A549 (cell line): Measurements from ENCODE around the gene LARGE1. TPM values are rescaled to one million over a fixed set of nuclear protein-coding genes. Genes with fewer than 3 reads are reported as not detected.

Experiments used
- ATAC-seq, 2 experiments: fragments of 200-7000 bp in 1 of 2; fragments of >200 bp in 1 of 2; cut with Nextera tagmentation in 1 of 2; cut with Tn5 transposase in 1 of 2; 3 replicates each; pipeline versions ENCODE4 v1.8.0 to v1.9.1; 2018 to 2020; ENCODE audit warnings: mild to moderate bottlenecking in 1 of 2, moderate library complexity in 1 of 2
- CTCF ChIA-PET: fragments of 300-600 bp; sonication (Branson Sonifier 250); formaldehyde crosslinking; extraction: SDS; loops from one replicate; lab custom pipeline; 2021; ENCODE audit warnings: antibody characterized with exemption, inconsistent platforms; lab: Yijun Ruan, JAX
- POLR2A ChIA-PET: fragments of 350-600 bp; formaldehyde crosslinking; extraction: SDS; loops from one replicate; lab custom pipeline; 2021; ENCODE audit warnings: antibody characterized with exemption, inconsistent platforms; lab: Yijun Ruan, JAX
- DNase-seq, 2 experiments: peaks; one replicate each; pipeline versions ENCODE4 v3.0.0 to v3.0.0-alpha.2; 2011 to 2016; ENCODE audit warnings: low read depth in 1 of 2, low spot score in 1 of 2
- FAIRE-seq: peaks from 2 replicates; lab custom pipeline; 2011; peaks lifted over from hg19 to GRCh38; lab: Jason Lieb, UNC
- H3K27ac ChIP-seq, 2 experiments: fragments of >200 bp; sonication (Bioruptor Twin); formaldehyde crosslinking; 3 replicates each; pipeline ENCODE4 v1.5.1; 2016 to 2017
- H3K4me1 ChIP-seq: fragments of >200 bp; sonication (Bioruptor Twin); formaldehyde crosslinking; 3 replicates; pipeline ENCODE4 v1.6.1; 2016
- H3K4me2 ChIP-seq: fragments of >200 bp; sonication (Bioruptor Twin); formaldehyde crosslinking; 3 replicates; pipeline ENCODE4 v1.6.1; 2016
- H3K4me3 ChIP-seq: fragments of >200 bp; sonication (Bioruptor Twin); formaldehyde crosslinking; 3 replicates; pipeline ENCODE4 v1.5.1; 2016
- H3K9me3 ChIP-seq: fragments of >200 bp; sonication (Bioruptor Twin); formaldehyde crosslinking; 3 replicates; pipeline ENCODE4 v1.6.1; 2016
- BHLHE40 ChIP-seq: IDR thresholded peaks from 2 replicates; pipeline ENCODE4 v1.6.1; 2012; ENCODE audit warnings: low read depth, low read length, inconsistent platforms
- EHMT2 ChIP-seq: fragments of 200-600 bp; sonication (generic); IDR thresholded peaks from 2 replicates; pipeline ENCODE4 v1.6.1; 2016; ENCODE audit warnings: antibody characterized with exemption, low read depth, mild to moderate bottlenecking, moderate library complexity
- EP300 ChIP-seq, 2 experiments: fragments of >200 bp; sonication (Bioruptor Twin); formaldehyde crosslinking; IDR thresholded peaks; 2 replicates in 1 of 2; 3 replicates in 1 of 2; pipeline ENCODE4 v1.6.1; 2016 to 2017
- FOSB ChIP-seq: fragments of 250-450 bp; sonication (Bioruptor Pico); IDR thresholded peaks from 2 replicates; pipeline ENCODE4 v1.5.0; 2020; ENCODE audit warnings: mild to moderate bottlenecking, moderate library complexity
- HDAC2 ChIP-seq: fragments of 200-600 bp; sonication (generic); IDR thresholded peaks from 2 replicates; pipeline ENCODE4 v1.6.1; 2016
- HOXB13 ChIP-seq: fragments of 250-450 bp; sonication (Bioruptor Pico); IDR thresholded peaks from 2 replicates; pipeline ENCODE4 v1.5.0; 2020; ENCODE audit warnings: low read depth, mild to moderate bottlenecking, moderate library complexity
- JUN ChIP-seq, 2 experiments: fragments of >200 bp; sonication (Bioruptor Twin); formaldehyde crosslinking; IDR thresholded peaks; 2 replicates in 1 of 2; 3 replicates in 1 of 2; pipeline ENCODE4 v1.6.1; 2016 to 2017
- JUNB ChIP-seq: fragments of >200 bp; sonication (Bioruptor Twin); formaldehyde crosslinking; IDR thresholded peaks from 2 replicates; pipeline ENCODE4 v1.6.1; 2016
- KDM5A ChIP-seq: fragments of 200-600 bp; sonication (generic); IDR thresholded peaks from 2 replicates; pipeline ENCODE4 v1.6.1; 2016; ENCODE audit warnings: antibody characterized with exemption, mild to moderate bottlenecking
- MAFK ChIP-seq: fragments of 450-650 bp; IDR thresholded peaks from 2 replicates; pipeline ENCODE4 v1.6.1; 2014; ENCODE audit not compliant: partially characterized antibody
- PHF8 ChIP-seq: fragments of 200-600 bp; sonication (generic); IDR thresholded peaks from 2 replicates; pipeline ENCODE4 v1.6.1; 2016; ENCODE audit warnings: low read depth, mild to moderate bottlenecking, antibody characterized with exemption, moderate library complexity, borderline replicate concordance
- POLR2A ChIP-seq: IDR thresholded peaks from 2 replicates; pipeline ENCODE4 v1.6.1; 2012; ENCODE audit warnings: mild to moderate bottlenecking, low read length
- RAD21 ChIP-seq, 2 experiments: fragments of >200 bp in 1 of 2; sonication (Bioruptor Twin) in 1 of 2; formaldehyde crosslinking in 1 of 2; IDR thresholded peaks in 1 of 2; conservative IDR thresholded peaks in 1 of 2; 2 replicates in 1 of 2; 3 replicates in 1 of 2; pipeline ENCODE4 v1.6.1; 2012 to 2018; ENCODE audit warnings: inconsistent platforms in 1 of 2
- RFX5 ChIP-seq: fragments of 450-650 bp; IDR thresholded peaks from 2 replicates; pipeline ENCODE4 v1.7.1; 2014; ENCODE audit warnings: antibody characterized with exemption, mild to moderate bottlenecking, moderate library complexity
- RNF2 ChIP-seq: fragments of 200-600 bp; sonication (generic); IDR thresholded peaks from 2 replicates; pipeline ENCODE4 v1.6.1; 2016; ENCODE audit warnings: low read depth, mild to moderate bottlenecking, antibody characterized with exemption, moderate library complexity, borderline replicate concordance
- ZFP36 ChIP-seq: fragments of 450-650 bp; IDR thresholded peaks from 2 replicates; pipeline ENCODE4 v1.6.1; 2014; ENCODE audit warnings: borderline replicate concordance; ENCODE audit not compliant: partially characterized antibody
- ZNF302 ChIP-seq: fragments of 250-450 bp; sonication (Bioruptor Pico); IDR thresholded peaks from 2 replicates; pipeline ENCODE4 v1.9.0; 2021; ENCODE audit warnings: inconsistent platforms, mild to moderate bottlenecking, moderate library complexity
- WGBS: methylation state at CpG from one replicate; pipeline ENCODE4 v1.1.6; 2017; ENCODE audit errors: missing lambda C conversion rate; 5-methylcytosine and 5-hydroxymethylcytosine counted together
- polyA plus RNA-seq, 4 experiments: library from polyadenylated mRNA; depleted of rRNA in 3 of 4; stranded (reverse); fragments of >200 nt; fragmentation: RNase III in 1 of 4; extraction: RNeasy Plus Mini Kit Qiagen cat#74134 plus additional on column Dnase treatment in 1 of 4; gene quantifications; 2 replicates in 3 of 4; 3 replicates in 1 of 4; pipeline ENCODE4 v1.2.3, GENCODE V29; 2011 to 2017
- TF ChIP-seq, protein P1 (sequence below): fragments of 200-600 bp; sonication (generic); IDR thresholded peaks from 2 replicates; pipeline ENCODE4 v1.6.1; 2016; ENCODE audit warnings: antibody characterized with exemption, mild to moderate bottlenecking, moderate library complexity
- TF ChIP-seq, protein P2 (sequence below): fragments of >200 bp; sonication (Bioruptor Twin); formaldehyde crosslinking; IDR thresholded peaks from 3 replicates; pipeline ENCODE4 v1.5.1; 2016
- TF ChIP-seq, protein P3 (sequence below): IDR thresholded peaks from 2 replicates; pipeline ENCODE4 v1.6.1; 2012
- TF ChIP-seq, protein P4 (sequence below): fragments of 150-350 bp; IDR thresholded peaks from 2 replicates; pipeline ENCODE4 v1.6.1; 2014; ENCODE audit warnings: low read depth, mild to moderate bottlenecking, low read length

Gene LARGE1
- polyA plus RNA-seq, 2 of the 4 experiments (the other 2 are of a cell fraction), result 2.7 to 5.8 TPM

DNA sequence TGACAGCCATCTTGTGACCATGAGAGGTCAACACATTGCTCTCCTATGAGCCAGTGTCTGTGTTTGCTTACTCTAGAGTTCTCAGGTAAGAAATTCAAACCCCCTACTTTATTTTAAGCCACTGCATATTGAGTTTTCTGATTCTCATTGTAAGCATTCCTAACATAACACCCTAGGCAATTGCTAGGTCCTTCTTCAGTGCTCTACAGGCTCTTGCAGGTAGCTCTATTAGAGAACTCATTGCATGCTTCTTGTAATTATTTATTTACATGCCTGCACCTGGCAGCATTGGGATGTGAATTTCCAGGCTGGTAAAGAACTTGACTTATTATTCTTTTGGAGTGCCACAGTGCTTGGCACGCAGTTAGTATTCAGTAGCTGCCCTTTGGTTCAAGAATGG lies 573.3 kb downstream of the LARGE1 start:
- DNase-seq, result no peak
- 38% methylated on average over 1 of the region's 1 CpG for WGBS
- H3K4me3 ChIP-seq, result no peak overlapping the region
- FAIRE-seq, result no peak
- H3K4me2 ChIP-seq, result no peak overlapping the region
- H3K9me3 ChIP-seq, result no peaks in the 10 kb centered on the region
- no peaks in the 10 kb centered on the region for H3K4me1 ChIP-seq
- ChIA-PET POLR2A (no interaction called here), CTCF (no interaction called here)
- no peak for ATAC-seq
- TF ChIP-seq, protein P1, sequence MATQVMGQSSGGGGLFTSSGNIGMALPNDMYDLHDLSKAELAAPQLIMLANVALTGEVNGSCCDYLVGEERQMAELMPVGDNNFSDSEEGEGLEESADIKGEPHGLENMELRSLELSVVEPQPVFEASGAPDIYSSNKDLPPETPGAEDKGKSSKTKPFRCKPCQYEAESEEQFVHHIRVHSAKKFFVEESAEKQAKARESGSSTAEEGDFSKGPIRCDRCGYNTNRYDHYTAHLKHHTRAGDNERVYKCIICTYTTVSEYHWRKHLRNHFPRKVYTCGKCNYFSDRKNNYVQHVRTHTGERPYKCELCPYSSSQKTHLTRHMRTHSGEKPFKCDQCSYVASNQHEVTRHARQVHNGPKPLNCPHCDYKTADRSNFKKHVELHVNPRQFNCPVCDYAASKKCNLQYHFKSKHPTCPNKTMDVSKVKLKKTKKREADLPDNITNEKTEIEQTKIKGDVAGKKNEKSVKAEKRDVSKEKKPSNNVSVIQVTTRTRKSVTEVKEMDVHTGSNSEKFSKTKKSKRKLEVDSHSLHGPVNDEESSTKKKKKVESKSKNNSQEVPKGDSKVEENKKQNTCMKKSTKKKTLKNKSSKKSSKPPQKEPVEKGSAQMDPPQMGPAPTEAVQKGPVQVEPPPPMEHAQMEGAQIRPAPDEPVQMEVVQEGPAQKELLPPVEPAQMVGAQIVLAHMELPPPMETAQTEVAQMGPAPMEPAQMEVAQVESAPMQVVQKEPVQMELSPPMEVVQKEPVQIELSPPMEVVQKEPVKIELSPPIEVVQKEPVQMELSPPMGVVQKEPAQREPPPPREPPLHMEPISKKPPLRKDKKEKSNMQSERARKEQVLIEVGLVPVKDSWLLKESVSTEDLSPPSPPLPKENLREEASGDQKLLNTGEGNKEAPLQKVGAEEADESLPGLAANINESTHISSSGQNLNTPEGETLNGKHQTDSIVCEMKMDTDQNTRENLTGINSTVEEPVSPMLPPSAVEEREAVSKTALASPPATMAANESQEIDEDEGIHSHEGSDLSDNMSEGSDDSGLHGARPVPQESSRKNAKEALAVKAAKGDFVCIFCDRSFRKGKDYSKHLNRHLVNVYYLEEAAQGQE, result no peak
- TF ChIP-seq, protein P2, sequence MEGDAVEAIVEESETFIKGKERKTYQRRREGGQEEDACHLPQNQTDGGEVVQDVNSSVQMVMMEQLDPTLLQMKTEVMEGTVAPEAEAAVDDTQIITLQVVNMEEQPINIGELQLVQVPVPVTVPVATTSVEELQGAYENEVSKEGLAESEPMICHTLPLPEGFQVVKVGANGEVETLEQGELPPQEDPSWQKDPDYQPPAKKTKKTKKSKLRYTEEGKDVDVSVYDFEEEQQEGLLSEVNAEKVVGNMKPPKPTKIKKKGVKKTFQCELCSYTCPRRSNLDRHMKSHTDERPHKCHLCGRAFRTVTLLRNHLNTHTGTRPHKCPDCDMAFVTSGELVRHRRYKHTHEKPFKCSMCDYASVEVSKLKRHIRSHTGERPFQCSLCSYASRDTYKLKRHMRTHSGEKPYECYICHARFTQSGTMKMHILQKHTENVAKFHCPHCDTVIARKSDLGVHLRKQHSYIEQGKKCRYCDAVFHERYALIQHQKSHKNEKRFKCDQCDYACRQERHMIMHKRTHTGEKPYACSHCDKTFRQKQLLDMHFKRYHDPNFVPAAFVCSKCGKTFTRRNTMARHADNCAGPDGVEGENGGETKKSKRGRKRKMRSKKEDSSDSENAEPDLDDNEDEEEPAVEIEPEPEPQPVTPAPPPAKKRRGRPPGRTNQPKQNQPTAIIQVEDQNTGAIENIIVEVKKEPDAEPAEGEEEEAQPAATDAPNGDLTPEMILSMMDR, result no peak
- TF ChIP-seq, protein P3, sequence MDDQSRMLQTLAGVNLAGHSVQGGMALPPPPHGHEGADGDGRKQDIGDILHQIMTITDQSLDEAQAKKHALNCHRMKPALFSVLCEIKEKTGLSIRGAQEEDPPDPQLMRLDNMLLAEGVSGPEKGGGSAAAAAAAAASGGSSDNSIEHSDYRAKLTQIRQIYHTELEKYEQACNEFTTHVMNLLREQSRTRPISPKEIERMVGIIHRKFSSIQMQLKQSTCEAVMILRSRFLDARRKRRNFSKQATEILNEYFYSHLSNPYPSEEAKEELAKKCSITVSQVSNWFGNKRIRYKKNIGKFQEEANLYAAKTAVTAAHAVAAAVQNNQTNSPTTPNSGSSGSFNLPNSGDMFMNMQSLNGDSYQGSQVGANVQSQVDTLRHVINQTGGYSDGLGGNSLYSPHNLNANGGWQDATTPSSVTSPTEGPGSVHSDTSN, result no peak
- TF ChIP-seq EP300 (IDR thresholded peaks at IDR 0.05) (no peak), RFX5 (no peak), MAFK (no peak), FOSB (CRISPR knock-in tag) (no peak), JUN (IDR thresholded peaks at IDR 0.05) (no peak), KDM5A (no peak), BHLHE40 (no peak)
- TF ChIP-seq, protein P4, sequence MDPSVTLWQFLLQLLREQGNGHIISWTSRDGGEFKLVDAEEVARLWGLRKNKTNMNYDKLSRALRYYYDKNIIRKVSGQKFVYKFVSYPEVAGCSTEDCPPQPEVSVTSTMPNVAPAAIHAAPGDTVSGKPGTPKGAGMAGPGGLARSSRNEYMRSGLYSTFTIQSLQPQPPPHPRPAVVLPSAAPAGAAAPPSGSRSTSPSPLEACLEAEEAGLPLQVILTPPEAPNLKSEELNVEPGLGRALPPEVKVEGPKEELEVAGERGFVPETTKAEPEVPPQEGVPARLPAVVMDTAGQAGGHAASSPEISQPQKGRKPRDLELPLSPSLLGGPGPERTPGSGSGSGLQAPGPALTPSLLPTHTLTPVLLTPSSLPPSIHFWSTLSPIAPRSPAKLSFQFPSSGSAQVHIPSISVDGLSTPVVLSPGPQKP, result no peak
- no peak overlapping the region for H3K27ac ChIP-seq

GRCh38 chr22:33341611-33342010 lies 578.7 kb downstream of the LARGE1 start:
- ChIA-PET CTCF (no interaction called here), POLR2A (no interaction called here)
- Histone ChIP-seq H3K27ac (no peak overlapping the region), H3K4me3 (no peak overlapping the region), H3K4me1 (peaks cover 13% of the 10 kb centered on the region), H3K9me3 (no peaks in the 10 kb centered on the region), H3K4me2 (no peak overlapping the region)
- ATAC-seq, result no peak
- FAIRE-seq, result no peak
- DNase-seq, result no peak
- whole genome bisulfite sequencing, result 72% methylated on average over 8 of the region's 8 CpGs
- TF ChIP-seq ZFP36 (no peak), EP300 (IDR thresholded peaks at IDR 0.05) (no peak), ZNF302 (CRISPR knock-in tag) (no peak), RFX5 (no peak), HOXB13 (CRISPR knock-in tag) (no peak), EHMT2 (no peak), RNF2 (no peak), FOSB (CRISPR knock-in tag) (no peak), RAD21 (conservative IDR thresholded peaks at IDR 0.05 in 1 of 2, IDR thresholded peaks at IDR 0.05 in 1 of 2) (no peak), JUNB (no peak), HDAC2 (no peak), MAFK (no peak), KDM5A (no peak), POLR2A (no peak), PHF8 (no peak)
